ENCODE data around the gene STAMBPL1.

Gene STAMBPL1

DNA sequence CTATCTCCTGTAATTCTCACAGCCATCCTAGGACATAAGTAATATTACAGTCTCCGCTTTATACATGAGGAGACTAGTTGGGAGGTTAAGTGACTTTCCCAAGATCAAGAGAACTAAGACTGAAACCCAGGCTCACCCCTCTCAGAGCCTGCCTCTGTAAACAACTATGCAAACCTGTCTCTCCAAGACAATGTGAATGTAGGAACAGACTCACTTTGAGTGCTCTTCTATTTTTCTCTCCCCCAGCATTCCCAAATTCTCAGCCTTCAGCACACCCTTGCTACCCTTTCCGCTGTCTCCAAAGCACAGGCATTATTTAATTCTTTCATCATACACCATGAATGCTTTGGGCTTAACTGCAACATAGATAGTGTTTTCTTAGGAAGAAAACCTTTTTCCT lies 58.9 kb downstream of the STAMBPL1 start:
- in situ Hi-C loops (cut with HindIII; ENCODE audit: low sequenced_read_pairs): no loop called here
- TF ChIP-seq, protein P1, sequence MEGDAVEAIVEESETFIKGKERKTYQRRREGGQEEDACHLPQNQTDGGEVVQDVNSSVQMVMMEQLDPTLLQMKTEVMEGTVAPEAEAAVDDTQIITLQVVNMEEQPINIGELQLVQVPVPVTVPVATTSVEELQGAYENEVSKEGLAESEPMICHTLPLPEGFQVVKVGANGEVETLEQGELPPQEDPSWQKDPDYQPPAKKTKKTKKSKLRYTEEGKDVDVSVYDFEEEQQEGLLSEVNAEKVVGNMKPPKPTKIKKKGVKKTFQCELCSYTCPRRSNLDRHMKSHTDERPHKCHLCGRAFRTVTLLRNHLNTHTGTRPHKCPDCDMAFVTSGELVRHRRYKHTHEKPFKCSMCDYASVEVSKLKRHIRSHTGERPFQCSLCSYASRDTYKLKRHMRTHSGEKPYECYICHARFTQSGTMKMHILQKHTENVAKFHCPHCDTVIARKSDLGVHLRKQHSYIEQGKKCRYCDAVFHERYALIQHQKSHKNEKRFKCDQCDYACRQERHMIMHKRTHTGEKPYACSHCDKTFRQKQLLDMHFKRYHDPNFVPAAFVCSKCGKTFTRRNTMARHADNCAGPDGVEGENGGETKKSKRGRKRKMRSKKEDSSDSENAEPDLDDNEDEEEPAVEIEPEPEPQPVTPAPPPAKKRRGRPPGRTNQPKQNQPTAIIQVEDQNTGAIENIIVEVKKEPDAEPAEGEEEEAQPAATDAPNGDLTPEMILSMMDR (IDR thresholded peaks at IDR 0.05; ENCODE audit: low read depth, low read length): no peak
- no peak overlapping the region for H3K4me3 ChIP-seq (ENCODE audit: low read depth, low read length)
- DNase-seq (ENCODE audit: low read depth, low spot score): no peak

- no peak overlapping the region for H3K4me3 ChIP-seq (ENCODE audit: low read depth, low read length)
- DNase-seq (ENCODE audit: low read depth, low spot score): no peak
- in situ Hi-C loops (cut with HindIII; ENCODE audit: low sequenced_read_pairs): no loop called here
- TF ChIP-seq, protein P1 (IDR thresholded peaks at IDR 0.05; ENCODE audit: low read depth, low read length): no peak
Observed at GRCh38 chr10:88941026-88941425, 61.0 kb downstream of the STAMBPL1 start.

- DNase-seq (ENCODE audit: low read depth, low spot score): no peak
- in situ Hi-C loops (cut with HindIII; ENCODE audit: low sequenced_read_pairs): no loop called here
- TF ChIP-seq, protein P1 (IDR thresholded peaks at IDR 0.05; ENCODE audit: low read depth, low read length): no peak
- H3K4me3 ChIP-seq (ENCODE audit: low read depth, low read length): no peak overlapping the region
Observed at GRCh38 chr10:88943778-88944177, 63.7 kb downstream of the STAMBPL1 start.

DNA sequence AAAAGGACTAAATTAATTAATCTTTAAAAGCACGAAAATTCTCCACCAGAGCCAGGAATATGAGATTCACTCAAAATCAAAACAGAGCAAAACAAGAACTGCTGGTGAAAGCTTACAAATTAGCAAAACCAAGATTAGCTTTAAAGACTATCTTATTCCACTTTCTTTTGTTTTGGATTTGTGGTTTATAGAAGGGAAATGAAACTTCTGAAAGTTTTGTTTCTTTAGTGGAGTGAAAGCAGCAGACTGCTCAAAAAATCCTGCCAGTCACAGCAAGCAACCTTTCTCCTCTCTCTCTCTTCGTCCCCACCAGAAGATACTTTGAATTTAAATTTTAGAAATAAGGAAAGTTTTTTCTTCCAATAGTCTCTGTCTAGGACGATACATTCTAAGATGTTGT lies 64.8 kb downstream of the STAMBPL1 start:
- in situ Hi-C loops (cut with HindIII; ENCODE audit: low sequenced_read_pairs): no loop called here
- H3K4me3 ChIP-seq (ENCODE audit: low read depth, low read length): no peak overlapping the region
- DNase-seq (ENCODE audit: low read depth, low spot score): no peak
- TF ChIP-seq, protein P1 (IDR thresholded peaks at IDR 0.05; ENCODE audit: low read depth, low read length): no peak

DNA sequence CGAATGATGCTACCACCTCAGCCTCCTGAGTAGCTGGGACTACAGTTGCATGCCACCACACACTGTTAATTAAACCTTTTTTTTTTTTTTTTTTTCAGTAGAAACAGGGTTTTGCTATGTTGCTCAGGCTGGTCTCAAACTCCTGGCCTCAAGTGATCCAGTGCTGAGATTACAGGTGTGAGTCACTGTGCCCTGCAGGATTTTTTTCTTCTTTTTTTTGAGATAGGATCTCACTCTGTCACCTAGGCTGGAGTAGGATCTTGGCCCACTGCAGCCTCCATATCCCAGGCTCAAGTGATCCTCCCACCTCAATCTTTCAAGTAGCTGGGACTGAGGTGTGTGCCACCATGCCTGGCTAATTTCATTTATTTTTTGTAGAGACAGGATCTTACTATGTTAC lies 66.2 kb downstream of the STAMBPL1 start:
- TF ChIP-seq, protein P1 (IDR thresholded peaks at IDR 0.05; ENCODE audit: low read depth, low read length): no peak
- no peak for DNase-seq (ENCODE audit: low read depth, low spot score)
- in situ Hi-C loops (cut with HindIII; ENCODE audit: low sequenced_read_pairs): no loop called here
- no peak overlapping the region for H3K4me3 ChIP-seq (ENCODE audit: low read depth, low read length)

DNA sequence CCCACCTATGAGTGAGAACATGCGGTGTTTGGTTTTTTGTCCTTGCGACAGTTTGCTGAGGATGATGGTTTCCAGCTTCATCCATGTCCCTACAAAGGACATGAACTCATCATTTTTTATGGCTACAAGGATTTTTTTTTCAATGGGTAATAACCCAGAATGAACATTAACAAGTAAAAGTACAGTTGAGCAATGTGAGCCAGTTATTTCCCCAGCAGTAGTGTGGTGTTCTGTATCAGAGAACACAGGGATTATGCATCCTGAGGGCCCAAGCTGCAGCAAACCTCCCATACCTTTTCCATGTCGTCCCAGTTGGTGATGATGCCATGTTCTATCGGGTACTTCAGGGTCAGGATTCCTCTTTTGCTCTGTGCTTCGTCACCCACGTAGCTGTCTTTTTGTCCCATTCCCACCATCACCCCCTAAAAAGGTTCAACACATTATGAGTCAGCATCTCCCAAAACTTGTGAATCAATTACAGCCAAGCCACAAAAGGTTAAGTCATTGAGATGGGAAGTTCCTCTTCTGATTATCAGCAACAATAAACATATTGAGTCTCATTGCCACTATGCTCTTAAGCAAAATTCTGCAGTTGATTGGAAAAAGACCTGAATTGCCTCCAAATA lies 67.0 kb downstream of the STAMBPL1 start:
- TF ChIP-seq, protein P1 (IDR thresholded peaks at IDR 0.05; ENCODE audit: low read depth, low read length): no peak
- H3K4me3 ChIP-seq (ENCODE audit: low read depth, low read length): no peak overlapping the region
- in situ Hi-C loops (cut with HindIII; ENCODE audit: low sequenced_read_pairs): no loop called here
- DNase-seq (ENCODE audit: low read depth, low spot score): no peak
